Esophagus squamous epithelium (tissue), 5 donors: ENCODE data around the gene CAPG. TPM values are rescaled to one million over a fixed set of nuclear protein-coding genes. Genes with fewer than 3 reads are reported as not detected.

Experiments used
- DNase-seq: peaks from one replicate; lab custom pipeline; 2025; lab: John Stamatoyannopoulos, UW
- H3K27ac ChIP-seq, 4 donors: fragments of 200-600 bp; sonication (generic); one replicate each; pipeline ENCODE4 v1.5.1; 2016 to 2019; ENCODE audit warnings: mild to moderate bottlenecking in 1 of 4
- H3K27me3 ChIP-seq, 4 donors: fragments of 200-600 bp; sonication (generic); 1 replicate in 3 of 4; 2 replicates in 1 of 4; pipeline versions ENCODE4 v1.5.1 to v1.6.0; 2017 to 2021; ENCODE audit warnings: antibody characterized with exemption in 1 of 4
- H3K36me3 ChIP-seq, 3 donors: fragments of 200-600 bp; sonication (generic); one replicate each; pipeline ENCODE4 v1.5.1; 2016 to 2019
- H3K4me1 ChIP-seq, 3 donors: fragments of 200-600 bp; sonication (generic); one replicate each; pipeline ENCODE4 v1.5.1; 2017 to 2019
- H3K4me3 ChIP-seq, 4 donors: fragments of 200-600 bp; sonication (generic); 1 replicate in 3 of 4; 2 replicates in 1 of 4; pipeline ENCODE4 v1.5.1; 2016 to 2019; ENCODE audit warnings: mild to moderate bottlenecking in 2 of 4, moderate library complexity in 1 of 4
- H3K9me3 ChIP-seq, 3 donors: fragments of 200-600 bp; sonication (generic); one replicate each; pipeline ENCODE4 v1.5.1; 2016 to 2019
- POLR2A ChIP-seq, 4 donors: fragments of 450-650 bp; IDR thresholded peaks; one replicate each; pipeline ENCODE4 v1.6.1; 2017; ENCODE audit warnings: antibody characterized with exemption in 4 of 4, mild to moderate bottlenecking in 4 of 4, moderate library complexity in 3 of 4
- WGBS, 2 donors: methylation state at CpG; one replicate each; pipeline ENCODE4 v1.1.5; 2018; 5-methylcytosine and 5-hydroxymethylcytosine counted together
- intact Hi-C: fragments of 100-400 bp; cut with DNase I; formaldehyde crosslinking; loops from one replicate; pipeline ENCODE4 v1.15.0; 2022
- total RNA-seq, 4 donors: library from RNA; depleted of rRNA; stranded (reverse); fragments of >200 nt; gene quantifications; one replicate each; pipeline ENCODE4 v1.1.0, GENCODE V29; 2016
- TF ChIP-seq, protein P1 (sequence below), 6 experiments: fragments of 450-650 bp in 4 of 6; fragments of 200-600 bp in 2 of 6; sonication (generic) in 2 of 6; IDR thresholded peaks; one replicate each; pipeline ENCODE4 v1.5.1; 2016 to 2019; ENCODE audit warnings: antibody characterized with exemption in 6 of 6, mild to moderate bottlenecking in 4 of 6, moderate library complexity in 4 of 6
- donor health status: DM: yes; HTN: yes; CAD: no.

The CAPG gene
- 100 to 1,000 TPM; 185 to 301 (median 221) TPM for total RNA-seq

DNA sequence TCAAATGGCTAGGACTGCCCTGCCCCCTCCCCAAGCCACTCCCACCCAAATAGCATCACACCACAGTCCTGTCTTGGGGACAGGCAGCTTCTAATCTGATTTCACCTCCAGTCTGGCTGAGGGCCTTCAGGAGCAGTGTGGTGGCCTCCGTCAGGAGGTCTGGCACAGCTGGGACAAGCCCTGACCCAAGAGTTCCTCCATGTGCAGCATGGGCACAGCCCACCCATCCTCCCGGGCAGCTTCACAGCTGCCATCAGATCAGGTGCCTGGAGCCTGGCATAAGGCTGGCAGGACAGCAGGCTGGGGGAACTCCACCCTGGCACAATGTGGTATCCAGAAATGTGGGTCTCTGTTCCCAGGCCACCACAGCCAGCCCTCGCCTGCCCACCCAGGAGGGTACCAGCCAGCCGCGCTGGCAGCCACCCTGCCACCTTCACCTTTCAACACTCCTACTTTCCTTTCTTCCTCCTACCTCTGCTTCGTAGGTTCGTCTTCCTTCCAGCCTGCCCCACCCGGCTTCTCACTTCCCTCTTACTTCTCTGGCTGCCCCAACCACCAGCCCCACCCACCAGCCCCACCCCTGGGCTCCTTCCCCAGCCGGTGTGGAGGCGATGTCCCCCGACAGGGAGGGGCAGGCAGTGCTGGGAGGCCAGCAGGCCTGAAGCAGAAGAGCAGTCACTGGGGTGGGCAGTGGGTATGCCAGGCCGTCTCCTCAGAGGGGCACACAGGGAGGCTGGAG, at the start of gene CAPG:
Gene CAPG (minus strand): TSS at position 522 of the 739 bp plus-strand sequence. CDS start 8,221 bp downstream, outside the sequence.
- no peaks in the 10 kb centered on the region for H3K36me3 ChIP-seq
- H3K4me1 ChIP-seq: peaks cover 36 to 73% (median 49%) of the 10 kb centered on the region in 3 donors
- H3K9me3 ChIP-seq: no peaks in the 10 kb centered on the region
- intact Hi-C loops: no loop called here
- peak within 1 kb of the TSS; percentile 88 to 93 (median 90) for H3K27ac ChIP-seq
- TF ChIP-seq, protein P1, sequence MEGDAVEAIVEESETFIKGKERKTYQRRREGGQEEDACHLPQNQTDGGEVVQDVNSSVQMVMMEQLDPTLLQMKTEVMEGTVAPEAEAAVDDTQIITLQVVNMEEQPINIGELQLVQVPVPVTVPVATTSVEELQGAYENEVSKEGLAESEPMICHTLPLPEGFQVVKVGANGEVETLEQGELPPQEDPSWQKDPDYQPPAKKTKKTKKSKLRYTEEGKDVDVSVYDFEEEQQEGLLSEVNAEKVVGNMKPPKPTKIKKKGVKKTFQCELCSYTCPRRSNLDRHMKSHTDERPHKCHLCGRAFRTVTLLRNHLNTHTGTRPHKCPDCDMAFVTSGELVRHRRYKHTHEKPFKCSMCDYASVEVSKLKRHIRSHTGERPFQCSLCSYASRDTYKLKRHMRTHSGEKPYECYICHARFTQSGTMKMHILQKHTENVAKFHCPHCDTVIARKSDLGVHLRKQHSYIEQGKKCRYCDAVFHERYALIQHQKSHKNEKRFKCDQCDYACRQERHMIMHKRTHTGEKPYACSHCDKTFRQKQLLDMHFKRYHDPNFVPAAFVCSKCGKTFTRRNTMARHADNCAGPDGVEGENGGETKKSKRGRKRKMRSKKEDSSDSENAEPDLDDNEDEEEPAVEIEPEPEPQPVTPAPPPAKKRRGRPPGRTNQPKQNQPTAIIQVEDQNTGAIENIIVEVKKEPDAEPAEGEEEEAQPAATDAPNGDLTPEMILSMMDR (IDR thresholded peaks at IDR 0.05): no peak
- TF ChIP-seq POLR2A (IDR thresholded peaks at IDR 0.05): peak in 2 of 4 donors; percentile 21 to 48
- no peak for DNase-seq
- no peaks in the 10 kb centered on the region for H3K27me3 ChIP-seq
- peak within 1 kb of the TSS; percentile 24 to 63 (median 41) for H3K4me3 ChIP-seq
- WGBS, 2 donors: 15 to 23% methylated on average over 7 to 8 of the region's 12 CpGs

DNA sequence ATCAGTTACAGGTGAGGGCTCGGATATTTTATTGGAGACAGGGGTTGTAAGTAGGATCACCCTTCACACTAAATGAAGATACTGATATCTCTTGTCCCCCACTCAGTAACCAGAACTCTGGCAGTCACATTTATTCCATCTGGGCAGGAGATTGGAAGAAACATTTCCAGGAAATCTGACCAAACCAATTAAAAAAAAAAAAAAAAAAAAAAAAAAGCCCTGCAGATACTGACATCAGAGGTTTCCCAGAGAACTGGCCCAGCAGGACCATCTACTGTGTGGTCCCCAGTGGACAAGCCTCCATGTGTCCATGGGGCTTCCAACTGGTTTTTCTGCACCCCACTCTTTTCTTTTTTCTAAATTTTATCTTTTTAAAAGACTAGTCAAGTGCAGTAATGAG, 49.6 kb upstream of the CAPG start:
- Histone ChIP-seq H3K9me3 (no peaks in the 10 kb centered on the region), H3K4me1 (peaks cover 0 to 35% (median 9%) of the 10 kb centered on the region in 3 donors), H3K27me3 (no peaks in the 10 kb centered on the region), H3K4me3 (no peak overlapping the region), H3K36me3 (no peaks in the 10 kb centered on the region), H3K27ac (no peak overlapping the region)
- TF ChIP-seq, protein P1 (IDR thresholded peaks at IDR 0.05): no peak
- no peak for TF ChIP-seq POLR2A (IDR thresholded peaks at IDR 0.05)
- DNase-seq: no peak
- intact Hi-C loops: no loop called here
- 78 to 94% methylated on average over 1 of the region's 1 CpG for WGBS, 2 donors

- no peaks in the 10 kb centered on the region for H3K27me3 ChIP-seq
- peak overlapping the region; percentile 53 to 82 (median 69) for H3K27ac ChIP-seq
- 56 to 66% methylated on average over 12 of the region's 12 CpGs for WGBS, 2 donors
- TF ChIP-seq, protein P1 (IDR thresholded peaks at IDR 0.05): no peak
- no peak for DNase-seq
- H3K36me3 ChIP-seq: no peaks in the 10 kb centered on the region
- H3K9me3 ChIP-seq: no peaks in the 10 kb centered on the region
- peaks cover 0 to 35% (median 9%) of the 10 kb centered on the region in 3 donors for H3K4me1 ChIP-seq
- H3K4me3 ChIP-seq: no peak overlapping the region
- intact Hi-C loops: no loop called here
Observed at GRCh38 chr2:85458601-85459563, 48.7 kb upstream of the CAPG start.

DNA sequence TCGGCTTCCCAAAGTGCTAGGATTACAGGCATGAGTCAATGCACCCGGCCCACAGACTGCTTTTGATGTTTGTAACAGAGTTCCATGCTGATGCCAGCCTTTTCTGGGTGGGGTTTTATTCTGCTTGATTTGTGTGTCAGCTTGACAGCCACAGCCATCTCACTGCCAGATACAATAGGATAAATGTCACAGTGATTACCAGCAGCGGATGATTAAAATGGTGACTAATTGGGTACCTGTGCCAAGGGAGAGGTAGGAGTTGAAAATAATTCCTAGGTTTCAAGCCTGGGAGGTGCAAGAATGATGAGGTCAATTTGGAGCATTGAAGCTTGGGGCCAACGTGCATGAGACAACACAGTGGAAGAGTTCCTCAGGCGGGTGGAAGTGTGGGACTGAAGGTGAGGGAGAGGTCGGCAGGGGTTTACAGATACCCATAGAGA, 47.7 kb upstream of the CAPG start:
- TF ChIP-seq, protein P1 (IDR thresholded peaks at IDR 0.05): no peak
- TF ChIP-seq POLR2A (IDR thresholded peaks at IDR 0.05): no peak
- Histone ChIP-seq H3K36me3 (no peaks in the 10 kb centered on the region), H3K4me1 (peaks cover 0 to 35% (median 9%) of the 10 kb centered on the region in 3 donors), H3K9me3 (no peaks in the 10 kb centered on the region), H3K4me3 (no peak overlapping the region), H3K27me3 (no peaks in the 10 kb centered on the region), H3K27ac (peak overlapping the region; percentile 53 to 82 (median 69))
- no peak for DNase-seq
- intact Hi-C loops: no loop called here
- 30 to 44% methylated on average over 6 of the region's 6 CpGs for WGBS, 2 donors
